ENCODE data around the gene AJAP1.

DNA sequence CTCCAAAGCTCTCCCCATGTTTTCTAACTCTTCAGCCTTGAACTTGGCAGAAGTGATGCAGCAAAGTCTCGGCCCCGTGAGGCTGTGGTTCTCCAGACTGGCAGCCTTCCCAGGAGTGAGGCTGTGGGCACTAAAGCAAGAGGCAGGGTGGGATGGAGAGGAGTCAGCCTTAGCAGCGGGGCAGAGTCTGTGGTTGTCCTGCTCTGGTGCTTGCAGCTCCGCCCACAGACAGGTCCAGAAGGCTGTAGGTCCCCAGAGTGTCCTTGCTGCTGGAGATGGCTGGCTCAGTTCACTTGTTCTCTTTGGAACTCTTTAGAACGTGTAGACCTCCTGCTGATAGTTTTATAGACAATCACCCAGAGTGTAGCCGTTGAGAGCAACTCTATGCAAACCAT, 142.6 kb downstream of the AJAP1 start:
- TF ChIP-seq CTCF (IDR thresholded peaks at IDR 0.05) (no peak), ZFX (IDR thresholded peaks at IDR 0.05; ENCODE audit: borderline replicate concordance) (no peak)
